Stimulated activated naive CD8-positive, alpha-beta T cell treated with anti-CD3 and anti-CD28 coated beads, Interleukin-15, amount 100 ng/mL, for 72 hours (primary cell): ENCODE results near the gene ZNF692.
"Not testable (repeated sequence)": the region's sequence is repeated elsewhere in the genome, so short reads cannot be mapped to it uniquely, and the experiment has no call there.

Source experiments
- ATAC-seq: fragments of 150-1000 bp; cut with Tn5 transposase; 2 replicates; pipeline ENCODE4 v1.10.0; 2021; ENCODE audit warnings: mild to moderate bottlenecking, moderate library complexity
- DNase-seq, 2 donors: peaks; one replicate each; pipeline ENCODE4 v3.0.0; 2021 to 2022
- H3K27ac Mint-ChIP-seq, 2 donors: one replicate each; pipeline ENCODE4 v1.8.0; 2022; ENCODE audit warnings: mild to moderate bottlenecking in 2 of 2, mixed read lengths in 2 of 2, moderate library complexity in 2 of 2
- H3K27me3 Mint-ChIP-seq: one replicate; pipeline ENCODE4 v1.8.0; 2022; ENCODE audit warnings: mixed read lengths
- H3K4me1 Mint-ChIP-seq: one replicate; pipeline ENCODE4 v1.8.0; 2022; ENCODE audit warnings: mild to moderate bottlenecking, mixed read lengths
- H3K4me3 Mint-ChIP-seq, 2 donors: one replicate each; pipeline ENCODE4 v1.8.0; 2022; ENCODE audit warnings: mild to moderate bottlenecking in 2 of 2, mixed read lengths in 2 of 2, moderate library complexity in 1 of 2
- H3K9me3 Mint-ChIP-seq, 2 donors: one replicate each; pipeline ENCODE4 v1.8.0; 2022; ENCODE audit warnings: mixed read lengths in 2 of 2

Gene ZNF692

GRCh38 chr1:248886237-248886895 lies 27.5 kb upstream of the ZNF692 start:
- no peak for ATAC-seq
- Mint-ChIP-seq H3K9me3 (no peaks in the 10 kb centered on the region), H3K27ac (no peak overlapping the region), H3K27me3 (no peaks in the 10 kb centered on the region), H3K4me3 (no peak overlapping the region), H3K4me1 (no peaks in the 10 kb centered on the region)
- no peak for DNase-seq

GRCh38 chr1:248885646-248886045 lies 26.8 kb upstream of the ZNF692 start:
- DNase-seq (no peak), ATAC-seq (no peak)
- Mint-ChIP-seq H3K9me3 (no peaks in the 10 kb centered on the region), H3K4me3 (no peak overlapping the region), H3K27me3 (no peaks in the 10 kb centered on the region), H3K27ac (no peak overlapping the region), H3K4me1 (no peaks in the 10 kb centered on the region)

GRCh38 chr1:248884632-248885295 lies 25.9 kb upstream of the ZNF692 start:
- H3K4me1 Mint-ChIP-seq = no peaks in the 10 kb centered on the region
- no peaks in the 10 kb centered on the region for H3K27me3 Mint-ChIP-seq
- DNase-seq (no peak), ATAC-seq (no peak)
- no peak overlapping the region for H3K4me3 Mint-ChIP-seq
- H3K27ac Mint-ChIP-seq = no peak overlapping the region
- H3K9me3 Mint-ChIP-seq = no peaks in the 10 kb centered on the region

DNA sequence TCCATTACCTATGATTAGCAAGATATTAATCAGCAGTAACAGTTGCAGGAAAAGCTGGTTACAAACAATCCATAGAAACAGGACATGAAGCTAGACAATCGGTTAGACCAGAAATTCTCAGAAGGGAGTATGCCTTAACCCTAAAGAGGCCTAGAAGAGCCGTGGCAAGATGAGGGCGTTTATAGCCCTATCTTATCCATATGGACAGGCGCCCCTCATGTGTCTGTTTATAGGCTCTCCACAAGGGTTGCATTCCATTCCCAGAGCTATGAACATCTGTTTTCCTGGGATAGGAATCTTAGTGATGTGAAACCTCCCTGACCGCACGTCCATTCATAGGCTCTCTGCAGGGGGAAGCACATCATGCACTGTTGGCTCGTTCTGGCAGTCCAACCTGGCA lies 23.5 kb upstream of the ZNF692 start:
- not testable (repeated sequence) for H3K27me3 Mint-ChIP-seq

DNA sequence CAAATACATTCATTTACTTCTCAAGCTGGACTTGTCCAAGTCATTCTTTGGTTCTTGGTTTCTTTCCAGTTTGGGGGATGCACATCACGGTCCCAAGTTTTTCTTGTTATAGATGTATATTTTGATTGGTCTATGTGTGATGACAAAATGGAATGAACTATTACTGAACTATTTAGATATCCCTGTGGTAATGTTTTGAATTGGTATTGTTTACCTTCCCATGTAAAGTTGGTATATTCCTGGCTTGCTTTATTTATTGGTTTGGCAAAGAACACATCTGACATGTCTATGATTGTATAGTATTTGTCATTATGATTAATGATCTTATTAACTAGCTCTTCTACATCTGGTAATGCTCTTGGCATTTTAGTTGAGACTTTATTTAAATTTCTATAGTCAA lies 22.4 kb upstream of the ZNF692 start:
- no peaks in the 10 kb centered on the region for H3K27me3 Mint-ChIP-seq

More for the DNA sequence above, 23.5 kb upstream of the ZNF692 start:
- not testable (repeated sequence) for ATAC-seq, H3K4me1 Mint-ChIP-seq, H3K9me3 Mint-ChIP-seq, DNase-seq, H3K27ac Mint-ChIP-seq, H3K4me3 Mint-ChIP-seq

GRCh38 chr1:248873993-248874533 lies 15.2 kb upstream of the ZNF692 start:
- H3K9me3 Mint-ChIP-seq = peaks cover 0 to 7% of the 10 kb centered on the region in 2 donors
- ATAC-seq = peak; percentile 72
- H3K4me1 Mint-ChIP-seq = peaks cover 25% of the 10 kb centered on the region
- peak; percentile 83 to 84 for DNase-seq
- H3K4me3 Mint-ChIP-seq = peak overlapping the region; percentile 90 to 96
- peak overlapping the region; percentile 89 to 100 for H3K27ac Mint-ChIP-seq
- H3K27me3 Mint-ChIP-seq = no peaks in the 10 kb centered on the region

More for the DNA sequence above, 22.4 kb upstream of the ZNF692 start:
- H3K27ac Mint-ChIP-seq = no peak overlapping the region
- DNase-seq (no peak), ATAC-seq (no peak)
- H3K9me3 Mint-ChIP-seq = no peaks in the 10 kb centered on the region
- H3K4me3 Mint-ChIP-seq = no peak overlapping the region
- H3K4me1 Mint-ChIP-seq = no peaks in the 10 kb centered on the region

DNA sequence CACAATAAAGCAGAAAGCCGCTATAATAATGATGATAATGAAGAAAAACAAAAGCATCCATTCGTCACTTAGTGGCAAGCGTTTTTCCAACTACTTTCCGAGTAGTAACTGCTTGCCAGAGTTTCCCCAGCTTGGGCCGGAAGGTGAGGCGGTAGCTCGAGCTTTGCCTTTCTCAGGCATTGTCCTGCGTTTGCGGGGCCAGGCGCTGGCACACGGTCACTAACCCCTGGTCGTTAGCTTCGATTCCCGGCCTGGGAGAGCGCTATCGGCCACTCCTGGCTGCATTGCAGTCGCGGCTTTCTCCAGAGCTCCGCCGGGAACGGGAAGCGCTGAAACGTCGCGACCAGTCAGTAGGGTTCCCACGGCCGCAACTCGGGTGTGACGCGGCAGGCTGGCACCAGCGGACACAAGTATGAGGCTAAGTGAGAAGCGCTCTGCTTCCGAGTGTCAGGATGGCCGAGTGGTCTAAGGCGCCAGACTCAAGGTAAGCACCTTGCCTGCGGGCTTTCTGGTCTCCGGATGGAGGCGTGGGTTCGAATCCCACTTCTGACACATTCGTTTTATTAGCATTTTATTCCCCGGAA lies 14.6 kb upstream of the ZNF692 start:
- ATAC-seq = peak; percentile 89
- Mint-ChIP-seq H3K4me1 (peaks cover 25% of the 10 kb centered on the region), H3K4me3 (peak overlapping the region; percentile 90 to 96), H3K27me3 (no peaks in the 10 kb centered on the region), H3K9me3 (peaks cover 0 to 7% of the 10 kb centered on the region in 2 donors), H3K27ac (peak overlapping the region; percentile 89 to 100)
- peak; percentile 97 to 98 for DNase-seq

DNA sequence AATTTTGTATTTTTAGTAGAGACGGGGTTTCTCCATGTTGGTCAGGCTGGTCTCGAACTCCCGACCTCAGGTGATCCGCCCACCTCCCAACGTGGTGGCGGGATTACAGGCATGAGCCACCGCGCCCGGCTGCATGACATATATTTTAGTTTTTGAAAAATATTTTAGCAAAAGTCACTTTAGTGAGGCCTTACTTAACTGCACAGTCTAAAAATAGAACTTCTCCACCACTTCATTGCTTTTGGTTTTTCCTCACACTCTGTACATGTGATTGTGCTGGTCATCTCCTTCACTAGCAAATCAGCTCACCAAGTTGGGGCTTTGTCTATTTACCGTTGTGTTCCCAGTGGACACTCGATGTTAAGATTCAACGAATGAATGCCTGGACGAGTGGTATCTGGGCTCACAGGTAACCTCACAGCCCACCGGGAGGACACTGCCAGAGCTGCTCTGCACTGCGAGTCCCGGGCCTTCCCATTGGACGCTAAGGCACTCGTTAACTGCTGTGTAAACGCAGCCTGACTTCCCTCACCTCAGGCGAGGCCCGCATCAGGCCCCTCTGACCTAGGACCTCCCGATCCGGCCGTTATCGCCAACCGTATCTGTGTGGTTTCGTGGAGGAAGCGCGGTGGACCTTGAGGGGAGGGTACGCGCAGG lies 14.0 kb upstream of the ZNF692 start:
- Mint-ChIP-seq H3K27me3 (no peaks in the 10 kb centered on the region), H3K27ac (peak overlapping the region; percentile 89 to 100), H3K4me1 (peaks cover 25% of the 10 kb centered on the region), H3K4me3 (peak overlapping the region; percentile 90 to 96), H3K9me3 (peaks cover 0 to 7% of the 10 kb centered on the region in 2 donors)
- ATAC-seq (peak; percentile 75), DNase-seq (peak; percentile 64 to 73)

- no peak for ATAC-seq
- peaks cover 0 to 7% of the 10 kb centered on the region in 2 donors for H3K9me3 Mint-ChIP-seq
- peaks cover 25% of the 10 kb centered on the region for H3K4me1 Mint-ChIP-seq
- peak overlapping the region in 1 of 2 donors; percentile 80 for H3K27ac Mint-ChIP-seq
- H3K4me3 Mint-ChIP-seq = no peak overlapping the region
- no peak for DNase-seq
- no peaks in the 10 kb centered on the region for H3K27me3 Mint-ChIP-seq
Measured at GRCh38 chr1:248871837-248872401, 13.0 kb upstream of the ZNF692 start.

DNA sequence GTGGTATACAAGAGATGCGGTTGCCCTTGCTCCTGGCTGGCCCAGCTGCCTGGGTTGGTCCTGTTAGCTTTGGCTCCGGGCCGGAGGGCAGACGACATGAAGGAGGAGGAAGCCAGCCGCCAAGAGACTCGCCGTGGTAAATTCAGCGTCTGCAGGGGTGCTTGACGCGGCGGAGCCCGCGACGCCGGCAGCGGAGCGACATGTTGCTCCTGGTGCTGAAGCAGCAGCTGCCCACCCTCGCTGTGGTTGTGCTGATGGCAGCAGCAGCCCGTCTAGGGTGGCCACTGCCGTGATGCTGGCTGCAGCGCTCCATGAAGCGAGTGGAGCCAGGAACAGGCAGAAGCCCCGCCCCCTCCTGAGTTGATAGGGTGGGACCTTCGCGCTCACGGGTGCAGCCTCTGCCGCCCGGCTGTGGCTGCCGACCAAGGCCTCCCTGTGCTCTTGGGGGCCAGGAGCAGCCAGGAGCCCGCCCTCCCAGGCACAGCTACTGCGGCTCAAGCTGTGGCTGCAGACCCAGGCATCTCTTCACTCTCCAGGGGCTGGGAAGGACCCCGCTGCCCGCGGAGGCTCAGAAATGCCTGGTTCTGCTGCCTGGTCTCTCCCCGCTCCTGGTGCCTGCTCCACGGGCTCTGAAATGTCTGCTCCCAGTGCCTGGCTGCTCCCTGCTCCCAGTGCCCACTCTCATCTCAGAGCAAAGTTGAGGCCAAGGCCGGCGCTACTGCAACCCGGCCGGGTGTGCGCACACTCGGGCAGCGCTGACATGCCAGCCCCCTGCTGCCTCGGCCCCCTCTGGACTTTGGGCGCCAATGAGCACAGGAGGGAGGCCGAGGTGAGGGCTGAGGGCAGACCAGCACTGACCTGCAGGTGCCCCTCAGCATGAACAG lies 4.4 kb upstream of the ZNF692 start:
- ATAC-seq (peak; percentile 66), DNase-seq (peak; percentile 72 to 78)
- Mint-ChIP-seq H3K4me3 (peak overlapping the region; percentile 88 to 93), H3K4me1 (peaks cover 36% of the 10 kb centered on the region), H3K27me3 (no peaks in the 10 kb centered on the region), H3K27ac (peak overlapping the region; percentile 30 to 73), H3K9me3 (no peaks in the 10 kb centered on the region)

GRCh38 chr1:248862695-248862997 lies 3.8 kb upstream of the ZNF692 start:
- H3K27ac Mint-ChIP-seq = peak overlapping the region; percentile 30 to 73
- ATAC-seq (peak; percentile 36), DNase-seq (no peak)
- peak overlapping the region; percentile 88 to 93 for H3K4me3 Mint-ChIP-seq
- no peaks in the 10 kb centered on the region for H3K27me3 Mint-ChIP-seq
- peaks cover 42% of the 10 kb centered on the region for H3K4me1 Mint-ChIP-seq
- no peaks in the 10 kb centered on the region for H3K9me3 Mint-ChIP-seq

DNA sequence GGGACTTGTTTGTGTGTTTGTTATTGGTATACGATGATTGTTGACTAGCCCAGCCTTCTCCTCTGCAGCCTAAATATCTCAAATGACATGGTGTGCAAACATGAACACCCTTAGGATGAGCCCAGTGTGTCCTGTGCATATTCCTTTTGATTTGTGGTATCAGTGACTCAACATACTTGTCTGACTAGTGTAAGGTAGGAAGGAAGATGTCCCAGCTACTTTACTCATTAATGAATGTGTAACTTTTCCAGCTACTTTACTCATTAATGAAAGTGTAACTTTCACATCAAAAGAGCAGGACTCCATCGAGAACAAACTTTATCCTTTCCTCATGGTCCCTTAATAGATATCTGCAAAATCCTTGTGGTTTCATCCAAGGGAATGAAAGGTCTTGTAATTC lies 2.7 kb upstream of the ZNF692 start:
- Mint-ChIP-seq H3K27ac (no peak overlapping the region), H3K4me3 (no peak overlapping the region), H3K9me3 (no peaks in the 10 kb centered on the region), H3K27me3 (no peaks in the 10 kb centered on the region), H3K4me1 (peaks cover 46% of the 10 kb centered on the region)
- no peak for ATAC-seq
- DNase-seq = no peak

DNA sequence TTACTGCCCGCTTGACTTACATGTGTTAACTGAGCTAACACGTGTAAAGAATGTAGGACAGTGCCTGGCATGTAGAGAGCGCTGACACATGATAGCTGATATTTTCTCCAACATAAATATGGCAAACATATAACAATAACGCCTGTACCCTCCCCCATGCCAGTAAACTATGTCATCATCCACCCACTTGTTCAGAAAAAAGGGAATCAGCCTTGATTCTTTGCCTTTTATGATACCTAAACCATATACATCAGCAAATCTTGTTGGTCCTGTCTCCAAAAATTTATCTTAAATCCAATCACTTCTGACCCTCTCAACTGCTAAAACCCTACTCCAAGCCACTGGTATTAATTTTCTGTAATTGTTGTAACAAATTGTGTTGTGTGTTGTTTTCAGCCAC lies 1.1 kb upstream of the ZNF692 start:
- no peak for DNase-seq
- ATAC-seq = no peak
- Mint-ChIP-seq H3K9me3 (no peaks in the 10 kb centered on the region), H3K27ac (peak overlapping the region; percentile 81 to 91), H3K4me3 (peak overlapping the region; percentile 88 to 91), H3K27me3 (no peaks in the 10 kb centered on the region), H3K4me1 (peaks cover 46% of the 10 kb centered on the region)

- Mint-ChIP-seq H3K27ac (peak overlapping the region; percentile 91 to 95), H3K4me1 (peaks cover 36% of the 10 kb centered on the region), H3K27me3 (no peaks in the 10 kb centered on the region), H3K4me3 (peak overlapping the region; percentile 88 to 91), H3K9me3 (no peaks in the 10 kb centered on the region)
- DNase-seq (peak in 1 of 2 donors; percentile 47), ATAC-seq (peak; percentile 68)
Measured at GRCh38 chr1:248858096-248858890, 592 bp downstream of the ZNF692 start.
